Myocyte (in vitro differentiated cells): ENCODE results near the gene CD300E. TPM values are rescaled to one million over a fixed set of nuclear protein-coding genes. Genes with fewer than 3 reads are reported as not detected.
A peak's percentile ranks its signal among the peaks of the same experiment; 100 is the strongest.
"Not testable (repeated sequence)": the region's sequence is repeated elsewhere in the genome, so short reads cannot be mapped to it uniquely, and the experiment has no call there.

Source experiments
- DNase-seq: peaks from one replicate; pipeline ENCODE4 v3.0.0-alpha.2; 2012; ENCODE audit warnings: low read depth
- polyA plus RNA-seq: library from polyadenylated mRNA; unstranded; fragments of >200 nt; gene quantifications from one replicate; pipeline ENCODE4 v1.2.1, GENCODE V29; 2012; ENCODE audit warnings: missing spikeins
- total RNA-seq: library from RNA; depleted of rRNA; stranded (reverse); fragments of >200 nt; gene quantifications from 2 replicates; pipeline ENCODE4 v1.2.3, GENCODE V29; 2014

CD300E gene
- not detected in 2 replicates for total RNA-seq
- polyA plus RNA-seq, result not detected

GRCh38 chr17:74623693-74624093 is at the start of gene CD300E:
CD300E (minus strand) TSS chr17:74623738; CDS start chr17:74623621, 117 bp downstream.
- DNase-seq, result no peak

GRCh38 chr17:74671031-74671771 is 47.7 kb upstream of the CD300E start:
- peak; percentile 18 for DNase-seq

DNA sequence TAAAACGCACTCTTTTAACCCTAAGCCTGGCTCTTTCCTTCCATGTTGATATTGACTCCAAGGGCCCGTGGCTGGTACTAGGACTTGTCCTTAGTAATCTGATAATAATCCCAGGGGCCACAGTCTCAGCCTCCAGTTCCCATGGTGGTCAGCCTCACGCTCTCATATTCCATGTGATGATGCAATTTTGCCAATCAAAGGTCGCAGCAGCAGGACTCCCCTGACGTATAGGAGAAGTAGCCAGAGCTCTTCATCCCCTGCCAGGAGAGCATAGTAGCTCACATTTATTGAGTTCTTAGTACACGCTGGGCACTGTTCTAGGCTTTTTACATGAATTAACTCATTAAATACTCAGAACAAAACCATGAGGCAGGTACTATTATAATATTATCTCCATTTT is 46.8 kb upstream of the CD300E start:
- no peak for DNase-seq

- no peak for DNase-seq
Measured at GRCh38 chr17:74663561-74663960, 40.0 kb upstream of the CD300E start.

GRCh38 chr17:74659889-74660288 is 36.4 kb upstream of the CD300E start:
- DNase-seq, result no peak

DNA sequence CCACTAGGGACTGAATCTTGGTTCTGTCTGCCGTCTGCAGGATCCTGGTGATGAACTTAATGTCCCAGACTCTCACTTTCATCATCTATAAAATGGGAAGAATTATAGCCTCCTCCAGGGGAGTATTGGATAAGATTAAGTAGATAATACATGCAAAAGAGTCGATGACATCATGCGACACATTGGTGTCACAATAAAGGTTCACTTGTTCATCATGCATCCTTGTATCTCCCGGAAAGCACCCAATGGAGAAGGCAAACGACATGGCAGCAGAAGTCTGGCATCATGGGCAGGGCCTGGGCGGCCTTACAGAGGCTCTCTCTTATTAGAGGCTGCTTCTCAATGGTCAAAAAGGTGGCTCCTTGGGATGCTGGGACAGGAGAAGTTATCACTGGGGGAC is 35.1 kb upstream of the CD300E start:
- no peak for DNase-seq

DNA sequence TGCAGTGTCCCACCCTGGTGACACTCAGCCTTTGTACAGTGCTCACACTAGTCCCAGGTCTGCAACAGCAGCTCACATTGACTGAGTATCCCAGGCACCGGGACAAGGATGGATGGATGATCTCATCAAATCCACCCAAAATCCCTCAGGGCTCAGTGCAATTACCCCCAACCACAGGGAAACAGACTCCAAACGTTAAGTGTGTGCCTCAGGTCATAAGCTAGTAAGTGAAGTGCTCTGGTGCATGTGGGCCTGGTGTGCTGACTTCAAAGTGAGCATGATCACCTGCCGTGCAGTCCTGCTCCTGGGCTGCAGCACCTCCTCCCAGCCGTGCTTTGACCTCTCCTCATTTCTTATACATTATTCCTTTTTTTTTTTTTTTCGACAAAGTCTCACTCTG is 31.2 kb upstream of the CD300E start:
- no peak for DNase-seq

- DNase-seq, result no peak
Measured at GRCh38 chr17:74652020-74652419, 28.5 kb upstream of the CD300E start.

- no peak for DNase-seq
Measured at GRCh38 chr17:74649909-74650308, 26.4 kb upstream of the CD300E start.

- DNase-seq, result no peak
Measured at GRCh38 chr17:74647871-74648672, 24.5 kb upstream of the CD300E start.

DNA sequence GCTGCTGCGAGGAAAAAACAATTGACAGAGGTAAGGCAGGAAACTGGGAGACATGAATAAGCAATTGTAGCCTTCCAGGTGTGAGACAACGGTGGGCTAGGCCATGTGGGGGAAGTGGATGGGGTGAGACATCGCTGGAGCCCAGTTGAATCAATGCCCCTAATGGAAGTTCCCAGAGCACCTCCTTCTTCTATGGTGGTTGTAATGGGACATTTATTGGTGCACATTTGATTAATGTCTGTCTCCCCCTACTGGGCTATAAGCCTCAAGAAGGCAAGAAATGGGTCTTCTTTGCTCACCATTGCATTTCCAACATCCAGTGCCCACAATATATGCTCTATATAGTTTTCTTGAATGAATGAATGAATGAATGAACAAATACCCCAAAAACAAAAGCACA is 22.7 kb upstream of the CD300E start:
- DNase-seq, result no peak

DNA sequence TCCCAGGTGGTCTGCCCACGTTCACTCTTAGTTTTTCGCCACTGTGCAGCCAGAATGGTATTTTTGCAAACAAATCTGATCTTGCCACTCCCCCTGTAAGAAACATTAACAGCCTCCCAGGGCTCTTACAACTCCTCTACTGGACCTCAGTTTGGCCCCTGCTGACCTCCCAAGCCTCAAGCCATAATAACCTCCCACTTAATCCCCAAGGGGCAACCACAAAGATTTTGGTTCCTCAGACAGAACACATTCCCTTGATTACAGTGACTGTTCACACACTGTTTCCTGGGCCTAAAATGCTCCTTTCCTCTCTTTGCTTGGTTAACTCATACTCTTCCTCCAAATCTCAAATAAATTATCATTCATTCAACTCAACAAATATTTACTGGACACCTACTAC is 21.5 kb upstream of the CD300E start:
- DNase-seq, result peak; percentile 14

DNA sequence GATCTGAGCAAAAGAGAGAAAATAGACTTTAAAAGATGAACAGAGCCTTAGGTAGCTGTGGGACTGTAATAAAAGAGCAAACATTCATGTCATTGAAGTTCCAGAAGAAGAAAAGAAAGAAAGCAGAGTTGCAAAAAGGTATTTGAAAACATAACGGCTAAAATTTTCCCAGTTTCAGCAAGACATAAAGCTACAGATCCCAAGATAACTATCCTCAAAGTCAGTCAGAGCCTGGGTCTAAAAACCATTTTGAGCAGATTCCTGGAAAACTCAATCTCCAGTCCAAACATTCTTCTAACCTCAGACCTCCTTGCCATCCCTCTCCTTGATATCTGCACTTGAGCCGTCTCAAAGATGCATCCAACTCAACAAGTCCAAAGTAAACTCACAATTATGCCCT is 20.9 kb upstream of the CD300E start:
- DNase-seq, result no peak

DNA sequence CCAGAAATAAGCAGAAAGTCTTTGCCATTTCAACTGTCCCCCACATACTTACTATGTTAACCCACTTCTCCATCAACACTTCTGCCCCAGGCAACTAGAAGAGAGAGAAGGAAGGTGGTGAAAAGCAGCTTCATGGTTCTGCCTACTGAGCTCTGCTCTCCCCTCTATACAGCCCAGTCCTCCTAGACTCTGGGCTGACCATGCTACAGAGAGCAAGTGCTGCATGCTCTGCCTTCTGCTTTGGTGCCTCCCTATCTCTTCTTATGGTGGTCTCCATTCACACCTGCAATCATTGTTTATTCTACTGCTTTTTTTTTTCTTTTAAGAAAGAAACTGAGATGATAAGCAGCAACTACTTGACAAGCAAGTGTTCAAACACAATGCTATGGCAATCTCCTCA is 20.3 kb upstream of the CD300E start:
- DNase-seq, result no peak

GRCh38 chr17:74642995-74643394 is 19.5 kb upstream of the CD300E start:
- no peak for DNase-seq

- DNase-seq, result no peak
Measured at GRCh38 chr17:74642556-74642955, 19.0 kb upstream of the CD300E start.

GRCh38 chr17:74641958-74642298 is 18.4 kb upstream of the CD300E start:
- DNase-seq, result no peak

GRCh38 chr17:74641224-74641957 is 17.9 kb upstream of the CD300E start:
- no peak for DNase-seq

DNA sequence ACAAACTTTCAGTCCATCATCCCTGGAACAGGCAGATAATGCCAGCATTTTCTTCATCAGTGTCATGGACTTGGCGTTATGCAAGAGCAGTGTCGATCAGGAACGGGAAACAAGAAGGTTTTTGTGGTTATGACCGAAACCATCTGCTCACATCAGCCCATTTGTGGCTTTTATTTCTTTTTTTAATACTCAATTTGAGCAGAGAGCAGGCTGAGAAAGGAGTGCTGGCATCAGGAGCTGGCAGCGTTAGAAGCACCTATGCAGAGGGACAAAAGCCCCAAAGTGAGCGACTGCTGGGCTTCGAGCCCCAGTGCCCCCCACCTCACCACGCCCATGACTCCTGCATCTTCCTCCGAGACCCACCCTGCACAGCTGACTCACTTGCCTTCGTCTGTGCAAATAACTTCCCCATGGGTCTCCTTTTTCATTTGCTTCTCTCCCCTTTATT is 16.2 kb upstream of the CD300E start:
- DNase-seq, result peak; percentile 5

- no peak for DNase-seq
Measured at GRCh38 chr17:74637926-74638325, 14.4 kb upstream of the CD300E start.

- no peak for DNase-seq
Measured at GRCh38 chr17:74637265-74637664, 13.7 kb upstream of the CD300E start.

DNA sequence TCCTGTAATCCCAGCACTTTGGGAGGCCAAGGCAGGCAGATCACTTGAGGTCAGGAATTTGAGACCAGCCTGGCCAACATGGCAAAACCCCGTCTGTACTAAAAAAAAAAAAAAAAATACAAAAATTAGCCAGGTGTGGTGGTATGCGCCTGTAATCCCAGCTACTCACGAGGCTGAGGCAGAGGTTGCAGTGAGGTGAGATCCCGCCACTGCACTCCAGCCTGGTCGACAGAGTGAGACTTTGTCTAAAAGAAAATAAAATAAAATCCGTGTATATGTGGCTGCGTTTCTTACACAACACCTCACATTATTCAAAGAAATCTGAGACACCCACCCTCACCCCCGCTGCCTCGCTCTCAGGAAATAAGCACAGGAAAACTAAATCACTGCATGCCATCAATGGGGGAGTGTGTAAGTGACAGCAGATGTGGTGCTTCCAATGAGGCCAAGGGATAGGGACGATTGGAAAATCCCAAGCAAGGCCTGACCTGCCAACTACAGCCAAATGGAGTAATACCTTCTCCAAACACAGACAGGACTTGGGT is 13.1 kb upstream of the CD300E start:
- not testable (repeated sequence) for DNase-seq
